Measurements from ENCODE around the gene TUT4. TPM values are rescaled to one million over a fixed set of nuclear protein-coding genes. Genes with fewer than 3 reads are reported as not detected.

The TUT4 gene
- total RNA-seq, 1 donor from 2014 or later, result 16.0 TPM

DNA sequence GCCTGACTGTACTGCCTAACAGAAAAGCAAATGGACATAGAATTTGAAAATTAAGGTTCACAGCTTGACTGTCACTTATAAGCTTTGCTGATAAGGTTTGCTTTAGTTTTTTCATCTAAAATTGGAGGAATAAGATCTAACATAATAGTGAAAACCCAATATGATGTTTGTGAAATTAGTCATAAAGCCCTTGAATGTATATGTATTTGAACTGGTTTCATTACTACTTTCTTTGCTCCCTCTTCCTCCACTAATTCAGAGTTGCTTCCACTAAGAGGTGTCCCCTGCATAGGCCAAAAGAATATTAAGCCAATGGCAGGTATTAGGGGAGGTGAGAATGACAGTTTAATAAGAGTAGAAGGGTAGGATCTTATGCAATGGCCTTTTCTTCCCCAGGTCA is 137.9 kb downstream of the TUT4 start:
- DNase-seq (ENCODE audit: low read depth, low spot score), result no peak

DNA sequence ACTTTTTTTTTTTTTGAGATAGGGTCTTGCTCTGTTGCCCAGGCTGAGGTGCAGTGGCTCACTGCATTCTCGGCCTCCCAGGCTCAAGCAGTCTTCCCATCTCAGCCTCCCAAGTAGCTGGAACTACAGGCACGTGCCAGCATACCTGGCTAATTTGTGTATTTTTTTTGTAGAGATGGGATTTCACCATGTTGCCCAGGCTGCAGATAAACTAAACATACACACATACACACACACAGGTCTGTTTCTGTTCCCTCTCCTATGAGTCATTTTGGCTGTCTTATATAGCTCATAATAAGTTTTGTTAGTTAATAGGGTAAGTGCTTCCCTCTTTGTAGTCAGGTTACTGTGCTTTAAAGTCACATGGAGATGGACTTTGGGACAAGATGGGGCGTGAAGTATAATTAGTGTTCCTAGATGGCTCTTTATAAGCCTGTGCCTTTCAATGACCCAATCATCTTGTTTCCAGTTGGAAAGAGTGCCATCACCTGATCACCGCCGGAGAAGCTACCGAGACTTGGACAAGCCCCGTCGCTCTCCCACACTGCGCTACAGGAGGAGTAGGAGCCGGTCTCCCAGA is 139.4 kb downstream of the TUT4 start:
- DNase-seq (ENCODE audit: low read depth, low spot score), result no peak

DNA sequence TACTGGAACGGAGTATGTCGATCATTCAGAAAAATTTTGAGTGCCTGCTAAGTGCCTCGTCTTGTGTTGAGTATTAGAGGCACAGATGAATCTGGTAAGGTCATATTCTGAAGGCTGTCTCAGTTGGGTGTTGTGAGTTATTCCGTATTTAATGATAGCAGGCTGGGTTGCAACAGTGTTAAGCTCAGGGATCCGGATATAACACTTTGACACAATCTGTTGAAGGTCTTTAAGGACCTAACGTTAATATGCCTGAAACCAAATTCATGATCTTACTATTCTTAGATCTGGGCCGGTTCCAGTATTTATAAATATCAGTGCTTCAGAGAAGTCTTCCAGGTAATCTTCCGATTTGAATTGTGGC is 147.9 kb downstream of the TUT4 start:
- no peak for DNase-seq (ENCODE audit: low read depth, low spot score)

DNA sequence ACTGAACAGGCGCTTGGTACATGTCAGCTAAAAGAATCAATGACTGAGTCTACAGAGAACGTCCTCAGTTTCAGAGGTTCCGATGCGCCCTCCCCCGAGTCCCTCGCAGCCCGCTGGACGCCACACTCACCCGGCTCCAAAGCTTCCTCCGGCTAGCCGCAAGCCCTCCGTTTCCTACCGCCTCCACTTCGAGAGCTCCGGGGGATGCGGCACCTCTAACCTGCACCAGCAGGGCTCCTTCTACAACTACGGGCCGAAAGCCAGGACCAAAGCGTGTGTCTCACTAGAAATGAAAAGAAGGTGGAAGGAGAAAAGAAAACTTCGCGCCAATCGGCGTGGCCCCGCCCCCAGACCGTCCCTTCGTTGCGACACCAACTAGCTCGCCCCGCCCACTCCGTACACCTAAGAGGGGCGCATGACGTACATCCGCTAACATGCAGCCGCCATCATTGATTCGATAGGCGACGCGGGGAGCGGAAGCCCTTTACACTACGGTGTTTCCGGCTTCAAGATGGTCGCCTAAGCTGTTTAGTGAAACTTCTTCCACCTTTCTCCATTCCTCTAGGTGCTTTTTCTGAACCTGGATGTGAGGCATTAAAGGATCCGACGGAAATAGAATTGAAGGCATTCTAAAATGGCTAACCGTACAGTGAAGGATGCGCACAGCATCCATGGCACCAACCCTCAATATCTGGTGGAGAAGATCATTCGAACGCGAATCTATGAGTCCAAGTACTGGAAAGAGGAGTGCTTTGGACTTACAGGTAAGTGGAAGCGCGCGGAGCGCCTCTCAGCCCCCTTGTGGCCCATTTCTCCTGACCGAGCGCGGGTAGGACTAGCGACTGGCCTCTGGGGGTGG is 148.5 kb downstream of the TUT4 start, which contains the start of the genes ORC1 and PRPF38A:
ORC1 (minus strand) TSS at position 308 of the 859 bp plus-strand sequence. CDS start 2,200 bp downstream, outside the sequence.
PRPF38A (plus strand) TSS at position 487 of the 859 bp plus-strand sequence; CDS start at position 635, 148 bp downstream.
- DNase-seq (ENCODE audit: low read depth, low spot score), result peak; percentile 90

DNA sequence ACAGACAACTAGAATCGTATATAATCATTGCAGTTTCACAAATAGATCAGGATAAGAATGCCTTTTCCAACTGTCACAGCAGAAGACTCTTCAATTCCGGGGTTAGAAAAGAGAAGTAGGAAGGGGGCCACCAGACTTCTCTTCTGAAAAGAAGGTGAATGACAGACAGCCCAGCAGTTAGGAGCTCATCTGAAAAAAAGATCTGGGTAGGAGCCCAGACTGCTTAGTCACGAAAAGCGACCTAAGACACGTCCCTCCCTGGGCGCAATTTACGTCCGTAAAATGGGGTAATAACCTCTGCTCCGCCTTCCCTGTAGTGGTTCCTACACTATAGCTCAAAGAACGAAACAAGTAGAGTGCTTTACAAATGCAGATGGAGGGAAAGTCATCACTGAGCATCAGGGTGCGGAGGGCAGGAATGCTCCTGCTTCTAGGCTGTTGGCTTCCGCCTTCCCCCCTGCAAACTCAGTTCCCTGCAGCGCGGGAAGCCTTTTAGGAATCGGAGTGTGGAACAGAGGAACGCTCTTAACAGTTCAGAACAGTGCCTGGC is 149.3 kb downstream of the TUT4 start:
- no peak for DNase-seq (ENCODE audit: low read depth, low spot score)

DNA sequence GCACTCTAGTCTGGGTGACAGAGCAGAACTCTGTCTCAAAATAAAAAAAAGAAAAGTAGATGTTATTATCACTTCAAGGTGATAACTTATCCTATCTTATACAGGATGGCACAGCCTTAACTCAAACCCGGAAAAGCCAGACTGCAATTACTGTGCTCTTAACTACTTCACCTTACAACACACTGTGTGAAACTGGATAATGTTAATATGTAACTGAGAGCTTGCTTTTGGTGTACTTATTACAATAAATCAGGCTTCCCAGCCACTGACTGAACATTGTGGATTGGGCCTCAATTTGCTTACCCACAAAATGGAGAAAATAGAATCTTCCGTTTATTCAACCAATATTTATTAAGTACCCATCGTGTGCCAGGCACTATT is 150.0 kb downstream of the TUT4 start:
- DNase-seq (ENCODE audit: low read depth, low spot score), result no peak

DNA sequence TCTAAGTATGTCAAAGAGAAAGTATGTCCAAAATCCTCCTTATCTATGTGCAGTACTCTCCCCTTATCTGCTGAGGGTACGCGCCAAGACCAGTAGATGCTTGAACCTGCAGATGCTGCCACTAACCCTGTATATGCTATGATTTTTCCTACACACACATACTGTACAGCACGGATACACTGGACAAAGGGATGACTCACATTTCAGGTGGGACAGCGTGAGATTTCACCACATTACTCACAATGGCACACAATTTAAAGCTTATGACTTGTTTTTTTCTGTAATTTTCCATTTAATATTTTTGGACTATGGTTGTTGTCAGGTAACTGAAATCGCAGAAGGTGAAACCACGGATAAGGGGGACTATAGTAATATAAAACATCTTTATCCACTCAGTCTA is 152.8 kb downstream of the TUT4 start:
- no peak for DNase-seq (ENCODE audit: low read depth, low spot score)

DNA sequence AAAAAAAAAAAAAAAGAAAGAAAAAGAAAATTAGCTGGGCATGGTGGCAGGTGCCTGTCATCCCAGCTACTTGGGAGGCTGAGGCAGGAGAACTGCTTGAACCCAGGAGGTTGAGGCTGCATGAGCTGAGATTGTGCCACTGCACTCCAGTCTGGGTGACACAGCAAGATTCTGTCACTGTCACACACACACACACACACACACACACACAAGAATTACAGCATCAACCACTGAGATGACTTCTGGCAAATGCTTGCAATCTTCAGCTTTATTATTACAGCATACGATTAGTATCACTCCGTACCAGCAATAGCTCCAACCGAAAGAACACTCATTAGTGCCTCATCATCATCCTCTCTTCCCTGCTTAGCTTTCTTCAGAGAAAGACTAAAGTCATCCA is 153.3 kb downstream of the TUT4 start:
- no peak for DNase-seq (ENCODE audit: low read depth, low spot score)

DNA sequence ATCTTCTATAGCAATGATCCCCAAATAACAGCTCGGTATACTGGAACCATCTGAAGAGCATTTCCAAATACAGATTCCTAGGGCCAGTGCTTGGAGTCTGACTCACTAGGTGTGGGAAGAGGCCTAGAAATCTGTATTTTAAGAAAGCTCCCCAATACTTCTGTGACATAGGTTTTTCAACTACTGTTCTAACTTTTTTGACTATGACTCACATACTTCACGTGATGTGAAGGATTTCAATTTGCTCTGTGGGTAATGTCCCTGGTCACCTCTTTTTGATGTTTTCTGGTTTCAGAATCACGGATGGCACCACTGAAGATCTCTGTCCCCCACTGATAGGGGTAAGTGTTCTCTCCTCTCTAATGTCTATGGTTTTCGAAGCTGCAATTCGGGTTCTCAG is 159.7 kb downstream of the TUT4 start:
- no peak for DNase-seq (ENCODE audit: low read depth, low spot score)

DNA sequence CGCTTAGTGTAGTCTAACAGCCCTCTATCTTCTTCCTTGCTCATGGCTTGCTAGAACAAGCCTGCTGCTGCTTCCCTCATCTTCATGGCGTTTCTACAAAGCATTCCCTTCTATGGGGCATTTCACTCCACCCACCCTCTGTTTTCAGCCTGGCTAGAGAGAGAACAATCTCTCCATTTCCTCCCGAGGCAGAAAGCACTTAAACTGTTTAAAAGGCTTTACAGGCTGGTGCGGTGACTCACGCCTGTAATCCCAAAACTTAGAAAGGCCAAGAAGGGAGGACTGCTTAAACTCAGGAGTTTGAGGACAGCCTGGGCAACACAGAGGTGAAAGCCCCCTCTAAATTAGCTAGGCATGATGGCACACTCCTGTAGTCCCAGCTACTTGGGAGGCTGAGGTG is 166.4 kb downstream of the TUT4 start:
- no peak for DNase-seq (ENCODE audit: low read depth, low spot score)

DNA sequence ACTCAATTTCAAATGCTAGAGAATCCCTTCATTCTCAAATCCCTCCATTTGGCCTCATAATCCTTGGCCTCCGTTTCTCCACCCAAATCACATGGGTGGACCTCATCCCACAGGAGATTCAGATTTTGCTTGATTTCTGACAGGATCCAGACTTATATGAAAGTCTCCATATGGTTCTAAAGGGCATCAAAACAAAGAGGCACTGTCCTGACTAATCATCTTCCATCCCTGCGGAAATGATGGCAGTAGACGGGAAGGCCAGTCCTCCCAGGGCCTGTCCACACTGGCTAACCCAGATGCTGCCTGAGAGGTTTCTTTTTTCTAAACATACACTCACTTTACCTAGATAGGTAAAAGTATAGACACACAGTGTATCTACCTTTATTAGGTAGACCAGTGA is 167.5 kb downstream of the TUT4 start:
- no peak for DNase-seq (ENCODE audit: low read depth, low spot score)

Other genes starting within 250 kb of the TUT4 start
- gene CC2D1B, start 186.9 kb downstream of the TUT4 start, total RNA-seq, result 22.8 and 53.4 TPM in 2 replicates
- gene ORC1, start 148.7 kb downstream of the TUT4 start, total RNA-seq, result 8.6 and 12.8 TPM in 2 replicates
- 12.7 and 18.2 TPM in 2 replicates for gene PRPF38A, start 148.5 kb downstream of the TUT4 start, total RNA-seq
- 11.5 and 16.9 TPM in 2 replicates for gene GPX7, start 49.3 kb upstream of the TUT4 start, total RNA-seq
- gene SHISAL2A, start 80.1 kb upstream of the TUT4 start, total RNA-seq, result not detected in 2 replicates
- gene COA7, start 145.3 kb upstream of the TUT4 start, total RNA-seq, result 16.5 and 25.2 TPM in 2 replicates
- 32.3 and 46.5 TPM in 2 replicates for gene ZYG11B, start 173.4 kb upstream of the TUT4 start, total RNA-seq

All from pulmonary artery endothelial cell (primary cell).